ENCODE data around the gene ST6GAL1.

ST6GAL1 gene

GRCh38 chr3:186971578-186971977 lies 41.3 kb downstream of the ST6GAL1 start:
- no peak overlapping the region for H3K27ac ChIP-seq
- no peaks in the 10 kb centered on the region for H3K9me3 ChIP-seq
- no peak overlapping the region for H3K4me3 ChIP-seq (ENCODE audit: low read depth in 1 of 2, low read length in 1 of 2)
- TF ChIP-seq CTCF (IDR thresholded peaks at IDR 0.05): no peak
- no peaks in the 10 kb centered on the region for H3K27me3 ChIP-seq
- H3K4me1 ChIP-seq (ENCODE audit: control insufficient read depth in 1 of 2, insufficient read depth in 1 of 2, low read depth in 1 of 2, low read length in 1 of 2): peaks cover 5 to 13% of the 10 kb centered on the region in 2 experiments
- H3K36me3 ChIP-seq: peaks cover 54% of the 10 kb centered on the region

GRCh38 chr3:186973702-186974101 lies 43.4 kb downstream of the ST6GAL1 start:
- Histone ChIP-seq H3K4me1 (ENCODE audit: control insufficient read depth in 1 of 2, insufficient read depth in 1 of 2, low read depth in 1 of 2, low read length in 1 of 2) (peaks cover 5 to 6% of the 10 kb centered on the region in 2 experiments), H3K27ac (no peak overlapping the region), H3K27me3 (no peaks in the 10 kb centered on the region), H3K9me3 (no peaks in the 10 kb centered on the region), H3K36me3 (peaks cover 63% of the 10 kb centered on the region), H3K4me3 (ENCODE audit: low read depth in 1 of 2, low read length in 1 of 2) (no peak overlapping the region)
- TF ChIP-seq CTCF (IDR thresholded peaks at IDR 0.05): no peak

GRCh38 chr3:186974824-186975313 lies 44.5 kb downstream of the ST6GAL1 start:
- no peaks in the 10 kb centered on the region for H3K27me3 ChIP-seq
- TF ChIP-seq CTCF (IDR thresholded peaks at IDR 0.05): no peak
- H3K4me3 ChIP-seq (ENCODE audit: low read depth in 1 of 2, low read length in 1 of 2): no peak overlapping the region
- peaks cover 73% of the 10 kb centered on the region for H3K36me3 ChIP-seq
- peaks cover 5 to 6% of the 10 kb centered on the region in 2 experiments for H3K4me1 ChIP-seq (ENCODE audit: control insufficient read depth in 1 of 2, insufficient read depth in 1 of 2, low read depth in 1 of 2, low read length in 1 of 2)
- no peak overlapping the region for H3K27ac ChIP-seq
- no peaks in the 10 kb centered on the region for H3K9me3 ChIP-seq

GRCh38 chr3:186975726-186976125 lies 45.4 kb downstream of the ST6GAL1 start:
- Histone ChIP-seq H3K27me3 (no peaks in the 10 kb centered on the region), H3K4me3 (ENCODE audit: low read depth in 1 of 2, low read length in 1 of 2) (no peak overlapping the region), H3K4me1 (ENCODE audit: control insufficient read depth in 1 of 2, insufficient read depth in 1 of 2, low read depth in 1 of 2, low read length in 1 of 2) (peaks cover 5 to 6% of the 10 kb centered on the region in 2 experiments), H3K9me3 (no peaks in the 10 kb centered on the region), H3K36me3 (peaks cover 78% of the 10 kb centered on the region), H3K27ac (no peak overlapping the region)
- TF ChIP-seq CTCF (IDR thresholded peaks at IDR 0.05): no peak

- TF ChIP-seq CTCF (IDR thresholded peaks at IDR 0.05): no peak
- no peak overlapping the region for H3K4me3 ChIP-seq (ENCODE audit: low read depth in 1 of 2, low read length in 1 of 2)
- no peaks in the 10 kb centered on the region for H3K27me3 ChIP-seq
- peaks cover 72% of the 10 kb centered on the region for H3K36me3 ChIP-seq
- peaks cover 5 to 6% of the 10 kb centered on the region in 2 experiments for H3K4me1 ChIP-seq (ENCODE audit: control insufficient read depth in 1 of 2, insufficient read depth in 1 of 2, low read depth in 1 of 2, low read length in 1 of 2)
- no peaks in the 10 kb centered on the region for H3K9me3 ChIP-seq
- no peak overlapping the region for H3K27ac ChIP-seq
Measured at GRCh38 chr3:186976837-186977750, 46.8 kb downstream of the ST6GAL1 start.

All from neutrophil (primary cell).